Purkinje cell (primary cell): ENCODE measurements around the gene THTPA. TPM values are rescaled to one million over a fixed set of nuclear protein-coding genes. Genes with fewer than 3 reads are reported as not detected.

ENCODE experiments used
- polyA plus RNA-seq: library from polyadenylated mRNA; unstranded; fragments of >200 nt; fragmentation: Nextera tagmentation; gene quantifications from 2 replicates; pipeline ENCODE4 v1.2.1, GENCODE V29; 2014

THTPA gene, protein sequence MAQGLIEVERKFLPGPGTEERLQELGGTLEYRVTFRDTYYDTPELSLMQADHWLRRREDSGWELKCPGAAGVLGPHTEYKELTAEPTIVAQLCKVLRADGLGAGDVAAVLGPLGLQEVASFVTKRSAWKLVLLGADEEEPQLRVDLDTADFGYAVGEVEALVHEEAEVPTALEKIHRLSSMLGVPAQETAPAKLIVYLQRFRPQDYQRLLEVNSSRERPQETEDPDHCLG
- 6.7 and 16.0 TPM in 2 replicates for polyA plus RNA-seq

DNA sequence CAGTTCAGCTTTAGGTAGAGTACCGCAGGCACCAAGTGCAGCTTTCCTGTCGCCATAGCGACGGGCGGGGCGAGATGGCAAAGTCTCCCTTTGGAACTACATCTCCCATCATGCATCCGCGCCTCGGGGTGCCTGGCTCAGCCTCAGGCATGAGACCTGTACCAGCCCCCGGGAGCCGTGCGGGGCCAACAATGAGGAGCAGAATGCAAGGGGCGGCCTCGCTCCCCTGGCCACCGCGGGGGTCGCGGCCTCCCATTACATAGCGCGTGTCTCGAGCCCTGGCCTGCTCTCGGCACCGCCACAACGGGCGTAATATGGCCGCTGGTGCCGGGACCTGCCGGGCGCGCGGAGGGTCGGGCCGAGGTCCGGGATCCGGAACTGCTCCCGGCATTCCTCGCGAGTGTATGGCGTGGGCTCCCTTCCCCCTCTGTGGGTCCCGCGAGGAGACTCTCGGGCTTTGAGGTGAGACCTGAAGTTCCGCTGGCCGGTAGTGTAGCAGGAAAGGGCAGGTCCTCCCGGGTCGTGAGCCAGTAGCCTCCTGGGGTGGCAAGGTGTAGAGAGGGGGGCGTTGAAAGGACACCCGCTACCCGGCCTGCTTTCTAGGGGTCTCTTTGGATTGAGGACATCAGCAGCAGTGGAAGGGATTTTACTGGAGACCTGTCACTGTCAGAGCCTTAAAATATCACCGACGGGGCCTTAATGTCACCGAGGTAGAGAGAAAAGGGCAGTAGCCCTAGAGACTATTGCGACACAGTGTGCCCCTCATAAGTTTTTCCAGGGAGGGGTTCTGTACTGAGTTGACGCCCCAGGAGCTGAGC, at the start of gene THTPA:
Gene THTPA (plus strand): TSS at position 390 of the 818 bp plus-strand sequence. CDS start 487 bp downstream, outside the sequence.

DNA sequence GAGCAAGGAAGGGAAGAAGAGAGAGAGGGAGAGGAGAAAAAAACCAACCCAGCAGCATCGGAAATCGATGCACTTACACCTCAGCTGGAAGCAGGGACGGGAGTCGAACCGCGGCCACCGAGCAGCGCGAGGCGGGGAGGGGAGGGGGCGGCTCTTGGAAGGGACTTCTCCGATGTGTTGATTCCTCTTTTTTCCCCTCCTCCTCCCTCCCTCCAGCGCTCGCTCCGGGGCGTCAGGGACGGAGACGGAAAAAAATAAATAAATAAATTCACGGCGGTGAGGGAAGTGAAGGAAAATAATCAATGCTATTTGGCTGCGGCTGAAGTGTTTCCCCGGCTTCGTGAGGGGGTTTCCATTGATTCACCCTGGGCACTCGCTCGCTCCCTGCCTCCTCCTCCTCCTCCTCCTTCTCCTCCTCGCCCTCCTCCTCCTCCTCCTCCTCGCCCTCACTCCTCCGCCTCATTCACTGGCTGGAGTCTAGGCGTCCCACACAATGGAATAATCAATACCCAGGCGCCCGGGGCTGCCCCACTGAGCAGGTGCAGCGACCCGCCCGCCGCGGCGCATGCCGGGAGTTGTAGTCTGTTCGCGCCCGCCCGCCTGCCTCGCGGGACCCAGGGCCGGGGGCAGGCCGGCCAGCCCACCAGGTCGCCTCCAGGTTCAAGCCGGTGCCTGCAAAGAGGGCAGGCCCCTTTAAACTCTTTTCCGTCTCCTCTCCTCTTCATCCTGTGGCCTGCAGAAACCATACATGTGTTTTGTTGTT, 4.6 kb upstream of the THTPA start, which contains the start of gene ZFHX2:
Gene ZFHX2 (minus strand): TSS at position 500 of the 763 bp plus-strand sequence. CDS start 16,440 bp downstream, outside the sequence.

DNA sequence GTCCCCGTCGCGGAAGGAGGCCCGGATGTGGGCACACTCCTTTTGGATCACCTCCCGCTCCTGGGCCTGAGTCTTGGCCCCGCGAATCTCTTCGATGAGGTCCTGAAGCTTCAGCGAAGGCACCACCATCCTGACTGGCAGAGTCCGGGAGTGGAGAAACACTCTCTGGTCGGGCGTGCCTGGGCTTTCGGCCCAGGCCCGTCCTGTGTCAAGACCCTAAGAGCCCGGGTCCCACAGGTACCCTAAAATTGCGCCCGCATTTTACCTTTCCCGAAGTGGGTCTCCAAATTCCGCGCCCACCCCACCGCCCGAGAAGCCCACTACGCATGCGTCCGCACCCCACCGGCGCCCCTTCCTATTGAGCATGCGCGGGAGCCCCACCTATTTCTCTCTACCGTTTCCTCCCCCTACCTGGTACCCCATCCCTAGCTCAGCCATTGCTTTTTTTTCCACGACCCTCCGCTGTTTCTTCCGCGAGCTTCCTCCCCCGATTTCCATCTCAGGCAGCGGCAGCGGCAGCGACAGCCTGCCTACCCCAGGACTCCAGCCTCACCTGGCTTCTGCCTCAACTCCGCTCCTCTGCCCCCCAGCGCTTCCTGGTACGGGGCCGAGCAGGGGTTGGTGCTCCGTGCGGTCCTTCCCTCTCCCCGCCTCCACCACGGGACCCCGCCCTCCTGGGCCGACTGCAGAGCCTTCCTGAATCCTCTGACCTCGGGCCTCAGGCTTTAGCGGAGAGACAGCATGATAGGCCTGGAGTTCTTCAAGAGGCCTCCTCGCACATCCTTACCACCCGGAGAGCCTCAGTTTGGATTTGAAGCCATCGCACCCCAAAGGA, 11.3 kb downstream of the THTPA start, which contains the start of gene AP1G2:
Gene AP1G2 (minus strand): TSS at position 606 of the 835 bp plus-strand sequence. CDS start 477 bp downstream, at position 129.

DNA sequence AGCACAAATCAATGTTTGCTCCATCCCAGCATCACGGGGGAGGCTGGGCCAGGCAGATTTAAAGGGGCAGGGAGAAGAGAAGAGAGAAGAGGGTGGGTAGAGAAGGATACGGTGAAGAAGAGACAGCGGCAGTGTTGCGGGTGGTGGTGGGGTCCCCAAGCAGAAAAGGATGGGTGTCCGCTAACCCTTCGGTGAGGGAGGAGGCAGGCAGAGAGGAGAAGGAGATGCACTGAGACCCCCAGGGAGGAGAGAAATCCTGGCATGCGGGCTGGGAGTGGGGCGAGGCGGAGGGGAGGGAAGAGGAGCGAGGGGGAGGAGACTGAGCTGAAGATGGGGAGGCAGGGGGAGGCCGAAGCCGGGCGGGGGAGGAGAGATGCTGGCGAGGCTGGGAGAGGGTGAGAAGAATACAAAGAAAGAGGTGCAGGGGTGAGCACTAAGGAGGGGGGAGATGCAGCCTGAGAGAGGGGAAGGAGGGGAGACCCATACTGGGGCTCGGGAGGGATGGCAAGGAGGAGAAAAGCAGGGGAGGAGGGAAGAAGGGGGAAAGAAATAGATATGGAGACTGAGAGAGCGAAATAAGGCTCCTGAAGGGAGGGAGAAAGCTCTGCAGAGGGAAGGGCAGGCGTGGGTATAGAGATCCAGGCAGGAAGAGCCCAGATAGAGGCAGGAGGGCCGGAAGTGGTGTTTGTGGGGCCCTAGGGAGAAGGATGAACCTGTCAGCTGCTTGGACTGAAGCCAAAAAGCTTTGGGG, 22.7 kb downstream of the THTPA start, which contains the start of gene JPH4:
Gene JPH4 (minus strand): TSS at position 231 of the 751 bp plus-strand sequence. CDS start 1,337 bp downstream, outside the sequence.

Other genes with a start within 250 kb of the THTPA start
- gene BCL2L2, start 249.4 kb upstream of the THTPA start, polyA plus RNA-seq: 10.8 and 11.4 TPM in 2 replicates
- gene PABPN1, start 234.8 kb upstream of the THTPA start, polyA plus RNA-seq: 52.3 and 57.9 TPM in 2 replicates
- gene SLC22A17, start 203.4 kb upstream of the THTPA start, polyA plus RNA-seq: 46.4 and 58.9 TPM in 2 replicates
- gene EFS, start 191.1 kb upstream of the THTPA start, polyA plus RNA-seq: 0.16 and 0.21 TPM in 2 replicates
- gene IL25, start 183.5 kb upstream of the THTPA start, polyA plus RNA-seq: not detected in 2 replicates
- not detected in 2 replicates for gene CMTM5, start 179.2 kb upstream of the THTPA start, polyA plus RNA-seq
- not detected in 2 replicates for gene MYH6, start 148.0 kb upstream of the THTPA start, polyA plus RNA-seq
- gene MYH7, start 120.6 kb upstream of the THTPA start, polyA plus RNA-seq: not detected in 2 replicates
- gene NGDN, start 86.6 kb upstream of the THTPA start, polyA plus RNA-seq: 77.3 and 118 TPM in 2 replicates
- 1.7 and 2.7 TPM in 2 replicates for gene ZFHX2, start 4.5 kb upstream of the THTPA start, polyA plus RNA-seq
- gene AP1G2, start 11.5 kb downstream of the THTPA start, polyA plus RNA-seq: 7.7 and 8.5 TPM in 2 replicates
- gene JPH4, start 22.5 kb downstream of the THTPA start, polyA plus RNA-seq: 1.1 and 8.0 TPM in 2 replicates
- gene DHRS2, start 80.1 kb downstream of the THTPA start, polyA plus RNA-seq: not detected in 2 replicates